Stimulated activated CD8-positive, alpha-beta memory T cell treated with anti-CD3 and anti-CD28 coated beads, Interleukin-15, amount 100 ng/mL, for 48 hours (primary cell): Measurements from ENCODE around the gene DIS3L2.
"Not testable (repeated sequence)": the region's sequence is repeated elsewhere in the genome, so short reads cannot be mapped to it uniquely, and the experiment has no call there.

Source experiments
- DNase-seq, 2 donors: peaks; one replicate each; pipeline ENCODE4 v3.0.0-alpha.2; 2020; ENCODE audit warnings: low read depth in 2 of 2

Gene DIS3L2

GRCh38 chr2:232174662-232175061 is 213.1 kb downstream of the DIS3L2 start:
- DNase-seq: no peak

- not testable (repeated sequence) for DNase-seq
Measured at GRCh38 chr2:232176587-232176986, 215.1 kb downstream of the DIS3L2 start.

- no peak for DNase-seq
Measured at GRCh38 chr2:232183279-232183678, 221.8 kb downstream of the DIS3L2 start.

- no peak for DNase-seq
Measured at GRCh38 chr2:232184346-232184745, 222.8 kb downstream of the DIS3L2 start.

- DNase-seq: no peak
Measured at GRCh38 chr2:232190796-232191195, 229.3 kb downstream of the DIS3L2 start.

- no peak for DNase-seq
Measured at GRCh38 chr2:232195487-232195886, 234.0 kb downstream of the DIS3L2 start.

- no peak for DNase-seq
Measured at GRCh38 chr2:232196802-232197201, 235.3 kb downstream of the DIS3L2 start.

- no peak for DNase-seq
Measured at GRCh38 chr2:232200195-232200594, 238.7 kb downstream of the DIS3L2 start.

- no peak for DNase-seq
Measured at GRCh38 chr2:232203166-232203891, 241.8 kb downstream of the DIS3L2 start.

- DNase-seq: peak in 1 of 2 donors; percentile 1
Measured at GRCh38 chr2:232203936-232204335, 242.4 kb downstream of the DIS3L2 start.

GRCh38 chr2:232204457-232204931 is 243.0 kb downstream of the DIS3L2 start:
- DNase-seq: no peak

- DNase-seq: no peak
Measured at GRCh38 chr2:232207174-232207573, 245.7 kb downstream of the DIS3L2 start.

GRCh38 chr2:232210306-232210705 is 248.8 kb downstream of the DIS3L2 start:
- DNase-seq: no peak

- no peak for DNase-seq
Measured at GRCh38 chr2:232211743-232212686, 250.5 kb downstream of the DIS3L2 start.

GRCh38 chr2:232213176-232213575 is 251.7 kb downstream of the DIS3L2 start:
- no peak for DNase-seq

GRCh38 chr2:232214053-232214452 is 252.5 kb downstream of the DIS3L2 start:
- DNase-seq: no peak

GRCh38 chr2:232216028-232216427 is 254.5 kb downstream of the DIS3L2 start:
- no peak for DNase-seq

GRCh38 chr2:232218778-232219495 is 257.4 kb downstream of the DIS3L2 start:
- DNase-seq: no peak

- DNase-seq: no peak
Measured at GRCh38 chr2:232219496-232219870, 258.0 kb downstream of the DIS3L2 start.

- DNase-seq: no peak
Measured at GRCh38 chr2:232219932-232220331, 258.4 kb downstream of the DIS3L2 start.

GRCh38 chr2:232225429-232225828 is 263.9 kb downstream of the DIS3L2 start:
- DNase-seq: no peak

- no peak for DNase-seq
Measured at GRCh38 chr2:232225895-232226294, 264.4 kb downstream of the DIS3L2 start.
